Measurements from ENCODE around the gene GUCY1A1. TPM values are rescaled to one million over a fixed set of nuclear protein-coding genes. Genes with fewer than 3 reads are reported as not detected.

GUCY1A1 gene
- total RNA-seq, 4 donors from 2014 or later, result 50.3 to 73.7 (median 57.8) TPM

- Histone ChIP-seq H3K36me3 (no peaks in the 10 kb centered on the region), H3K27ac (replicated peaks in 1 of 4) (peak overlapping the region; percentile 20 to 50 (median 24)), H3K27me3 (no peaks in the 10 kb centered on the region), H3K9me3 (no peaks in the 10 kb centered on the region), H3K4me1 (peaks cover 11 to 54% (median 23%) of the 10 kb centered on the region in 4 donors), H3K4me3 (no peak overlapping the region)
- intact Hi-C loops (cut with DNase I), result loop anchor here (10.0 kb wide), 1 partner anchor 229 kb away; no protein-coding TSS in a partner anchor
- 81% methylated on average over 3 of the region's 3 CpGs for WGBS
- no peak for TF ChIP-seq POLR2A (IDR thresholded peaks at IDR 0.05; ENCODE audit: low read depth)
- no peak for TF ChIP-seq POLR2AphosphoS5 (IDR thresholded peaks at IDR 0.05)
- no peak for TF ChIP-seq EP300 (IDR thresholded peaks at IDR 0.05)
- no peak for TF ChIP-seq CTCF (IDR thresholded peaks at IDR 0.05)
- DNase-seq (ENCODE audit: extremely low spot score), result no peak
These were observed 6.9 kb downstream of the GUCY1A1 start for GRCh38 chr4:155673453-155673979.

- no peak for TF ChIP-seq POLR2A (IDR thresholded peaks at IDR 0.05; ENCODE audit: low read depth)
- TF ChIP-seq EP300 (IDR thresholded peaks at IDR 0.05), result no peak
- Histone ChIP-seq H3K27me3 (no peaks in the 10 kb centered on the region), H3K9me3 (no peaks in the 10 kb centered on the region), H3K4me1 (peaks cover 11 to 57% (median 29%) of the 10 kb centered on the region in 4 donors), H3K36me3 (no peaks in the 10 kb centered on the region), H3K27ac (replicated peaks in 1 of 4) (no peak overlapping the region), H3K4me3 (no peak overlapping the region)
- intact Hi-C loops (cut with DNase I), result loop anchor here (10.0 kb wide), 1 partner anchor 230 kb away; no protein-coding TSS in a partner anchor
- no peak for DNase-seq (ENCODE audit: extremely low spot score)
- 78% methylated on average over 6 of the region's 6 CpGs for WGBS
These were observed 8.0 kb downstream of the GUCY1A1 start for GRCh38 chr4:155674669-155675071.

GRCh38 chr4:155675709-155676429 is 9.2 kb downstream of the GUCY1A1 start:
- no peak for TF ChIP-seq EP300 (IDR thresholded peaks at IDR 0.05)
- peak overlapping the region; percentile 23 to 65 (median 37) for H3K27ac ChIP-seq (replicated peaks in 1 of 4)
- no peak overlapping the region for H3K4me3 ChIP-seq
- H3K9me3 ChIP-seq, result no peaks in the 10 kb centered on the region
- H3K27me3 ChIP-seq, result no peaks in the 10 kb centered on the region
- 28% methylated on average over 2 of the region's 2 CpGs for WGBS
- intact Hi-C loops (cut with DNase I), result loop anchor here (10.0 kb wide), 1 partner anchor 231 kb away; no protein-coding TSS in a partner anchor
- no peaks in the 10 kb centered on the region for H3K36me3 ChIP-seq
- DNase-seq (ENCODE audit: extremely low spot score), result no peak
- peaks cover 11 to 53% (median 27%) of the 10 kb centered on the region in 4 donors for H3K4me1 ChIP-seq

GRCh38 chr4:155676430-155676825 is 9.8 kb downstream of the GUCY1A1 start:
- Histone ChIP-seq H3K27me3 (no peaks in the 10 kb centered on the region), H3K27ac (replicated peaks in 1 of 4) (peak overlapping the region; percentile 23 to 65 (median 37)), H3K4me1 (peaks cover 11 to 53% (median 27%) of the 10 kb centered on the region in 4 donors), H3K36me3 (no peaks in the 10 kb centered on the region), H3K9me3 (no peaks in the 10 kb centered on the region), H3K4me3 (no peak overlapping the region)
- TF ChIP-seq POLR2AphosphoS5 (IDR thresholded peaks at IDR 0.05), result no peak
- no peak for TF ChIP-seq EP300 (IDR thresholded peaks at IDR 0.05)
- no peak for TF ChIP-seq POLR2A (IDR thresholded peaks at IDR 0.05; ENCODE audit: low read depth)
- TF ChIP-seq CTCF (IDR thresholded peaks at IDR 0.05), result no peak
- intact Hi-C loops (cut with DNase I), result loop anchor here (10.0 kb wide), 1 partner anchor 232 kb away; no protein-coding TSS in a partner anchor
- DNase-seq (ENCODE audit: extremely low spot score), result no peak
- 41% methylated on average over 4 of the region's 4 CpGs for WGBS

- Histone ChIP-seq H3K4me3 (no peak overlapping the region), H3K27ac (replicated peaks in 1 of 4) (no peak overlapping the region), H3K27me3 (no peaks in the 10 kb centered on the region), H3K4me1 (peaks cover 11 to 56% (median 24%) of the 10 kb centered on the region in 4 donors), H3K36me3 (no peaks in the 10 kb centered on the region), H3K9me3 (no peaks in the 10 kb centered on the region)
- DNase-seq (ENCODE audit: extremely low spot score), result no peak
- intact Hi-C loops (cut with DNase I), result loop anchor here (10.0 kb wide), 1 partner anchor 233 kb away; no protein-coding TSS in a partner anchor
- no peak for TF ChIP-seq EP300 (IDR thresholded peaks at IDR 0.05)
- no peak for TF ChIP-seq POLR2AphosphoS5 (IDR thresholded peaks at IDR 0.05)
- no peak for TF ChIP-seq CTCF (IDR thresholded peaks at IDR 0.05)
- no peak for TF ChIP-seq POLR2A (IDR thresholded peaks at IDR 0.05; ENCODE audit: low read depth)
- 88% methylated on average over 2 of the region's 2 CpGs for WGBS
These were observed 11.4 kb downstream of the GUCY1A1 start for GRCh38 chr4:155678011-155678410.

All from esophagus muscularis mucosa (tissue), 4 donors.